Measurements from ENCODE around the gene ADAM10.

ADAM10 gene

GRCh38 chr15:58575045-58575786 is 174.3 kb downstream of the ADAM10 start:
- DNase-seq (ENCODE audit: low spot score), result no peak

GRCh38 chr15:58574631-58575030 is 174.9 kb downstream of the ADAM10 start:
- no peak for DNase-seq (ENCODE audit: low spot score)

- DNase-seq (ENCODE audit: low spot score), result no peak
Measured at GRCh38 chr15:58573270-58573669, 176.2 kb downstream of the ADAM10 start.

DNA sequence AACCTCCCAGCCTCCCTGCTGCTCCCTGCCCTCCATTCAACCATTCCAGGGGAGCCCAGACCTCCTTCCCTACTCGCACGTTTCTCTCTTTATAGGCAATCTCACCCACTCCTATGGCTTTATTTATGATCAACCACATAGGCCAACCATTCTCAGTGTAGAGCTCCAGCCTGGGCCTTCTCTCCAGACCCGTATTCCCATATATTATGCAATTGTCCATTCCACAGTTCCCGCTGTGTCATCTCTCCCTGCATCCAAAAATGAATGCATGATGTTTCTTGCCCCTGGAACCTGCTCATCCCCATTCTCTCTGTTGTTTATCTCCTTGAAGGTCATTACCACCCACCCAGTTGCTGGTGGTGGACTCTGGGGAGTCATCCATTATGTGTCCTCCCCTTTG is 177.0 kb downstream of the ADAM10 start:
- no peak for DNase-seq (ENCODE audit: low spot score)

GRCh38 chr15:58571491-58571890 is 178.0 kb downstream of the ADAM10 start:
- DNase-seq (ENCODE audit: low spot score), result no peak

DNA sequence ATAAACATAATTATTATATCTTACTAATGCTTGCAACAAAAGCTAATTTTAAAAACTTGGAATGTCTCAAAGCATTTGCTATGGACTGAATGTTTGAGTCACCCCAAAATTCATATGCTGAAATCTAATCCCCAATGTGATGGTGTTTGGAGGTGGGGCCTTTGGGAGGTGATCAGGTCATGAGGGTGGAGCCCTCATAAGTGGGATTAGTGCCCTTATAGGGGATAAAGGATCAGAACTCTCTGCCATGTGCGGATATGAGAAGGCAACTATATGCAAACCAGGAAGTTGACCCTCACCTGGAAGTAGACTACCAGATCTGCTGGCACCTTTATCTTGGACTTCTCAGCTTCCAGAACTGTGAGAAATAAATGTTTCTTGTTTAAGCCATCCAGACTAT is 180.1 kb downstream of the ADAM10 start:
- DNase-seq (ENCODE audit: low spot score), result no peak

- DNase-seq (ENCODE audit: low spot score), result no peak
Measured at GRCh38 chr15:58568157-58568571, 181.3 kb downstream of the ADAM10 start.

GRCh38 chr15:58566029-58566428 is 183.5 kb downstream of the ADAM10 start:
- DNase-seq (ENCODE audit: low spot score), result no peak

DNA sequence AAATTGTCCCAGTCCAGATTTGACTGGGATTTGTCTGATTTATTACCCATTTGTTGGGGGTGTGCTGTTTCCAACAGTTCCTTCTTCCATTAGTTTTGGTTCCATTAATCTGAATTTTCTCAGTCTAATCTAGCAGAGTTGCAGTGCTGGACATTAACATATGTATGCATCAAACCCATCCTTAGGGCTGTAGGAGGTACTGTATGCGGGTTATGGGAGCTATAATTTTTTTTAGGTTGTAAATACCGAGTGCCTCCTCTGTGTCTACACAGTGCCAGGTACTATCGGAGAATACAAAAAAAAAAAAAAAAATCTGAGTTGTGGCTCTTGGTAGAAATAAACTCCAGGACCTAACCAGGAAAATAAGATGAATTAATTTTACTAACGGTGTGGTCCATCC is 183.9 kb downstream of the ADAM10 start:
- DNase-seq (ENCODE audit: low spot score), result no peak

DNA sequence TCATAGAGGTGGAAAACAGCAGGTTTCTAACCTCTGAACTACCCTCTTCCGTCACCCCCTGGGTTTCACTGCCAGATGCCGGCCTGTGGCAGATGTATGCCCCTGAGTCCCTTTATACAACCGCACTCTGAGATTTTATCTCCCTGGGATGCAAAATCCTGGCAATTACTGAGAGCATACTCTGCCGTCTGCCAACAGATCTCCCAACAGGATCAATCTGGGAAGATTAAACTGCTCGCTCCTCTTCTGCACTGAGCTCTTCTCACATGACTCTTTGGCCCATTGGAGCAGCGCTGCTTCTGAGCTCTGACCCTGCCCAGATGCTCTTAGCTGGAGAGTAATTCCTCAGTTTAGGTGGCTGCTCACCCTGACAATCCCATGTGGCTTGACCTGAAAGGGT is 184.5 kb downstream of the ADAM10 start:
- no peak for DNase-seq (ENCODE audit: low spot score)

DNA sequence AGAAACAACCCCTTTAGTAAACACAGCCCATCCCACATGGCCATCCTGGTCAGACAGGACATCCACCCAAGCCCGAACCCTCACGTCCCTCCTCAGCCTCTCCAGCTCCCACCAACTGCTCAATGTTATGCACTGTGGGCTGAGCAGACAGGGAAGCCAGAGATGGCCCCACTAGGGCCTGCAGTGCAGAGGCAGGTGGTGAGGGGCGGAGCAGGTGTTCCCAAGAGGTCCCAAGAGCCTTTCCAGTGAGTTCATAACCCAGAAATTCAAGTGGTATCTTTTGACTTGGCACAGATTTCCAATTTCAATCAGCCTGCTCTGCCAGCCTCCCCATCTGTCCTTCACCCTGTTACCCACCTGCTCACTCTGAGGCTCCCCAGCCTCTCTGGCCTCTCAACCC is 187.4 kb downstream of the ADAM10 start:
- no peak for DNase-seq (ENCODE audit: low spot score)

DNA sequence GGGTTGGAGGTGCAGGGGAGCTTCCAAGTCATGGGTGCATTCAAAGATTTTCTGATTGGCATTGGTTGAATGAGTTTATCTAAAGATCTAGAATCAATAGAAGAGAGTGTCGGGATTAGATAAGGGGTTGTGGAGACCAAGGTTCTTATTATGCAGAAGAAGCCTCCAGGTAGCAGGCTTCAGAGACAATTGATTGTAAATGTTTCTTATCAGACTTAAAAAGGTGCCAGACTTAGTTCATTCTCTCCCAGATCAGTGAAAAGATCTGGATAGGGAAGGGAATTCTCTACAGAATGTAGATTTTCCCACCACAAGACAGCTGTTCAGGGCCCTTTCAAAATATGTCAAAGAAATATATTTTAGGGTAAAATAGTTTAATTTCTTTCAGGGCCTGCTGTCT is 188.2 kb downstream of the ADAM10 start:
- DNase-seq (ENCODE audit: low spot score), result no peak

GRCh38 chr15:58559904-58560588 is 189.5 kb downstream of the ADAM10 start:
- DNase-seq (ENCODE audit: low spot score), result no peak

- no peak for DNase-seq (ENCODE audit: low spot score)
Measured at GRCh38 chr15:58558777-58559176, 190.7 kb downstream of the ADAM10 start.

- no peak for DNase-seq (ENCODE audit: low spot score)
Measured at GRCh38 chr15:58556541-58556940, 193.0 kb downstream of the ADAM10 start.

- DNase-seq (ENCODE audit: low spot score), result no peak
Measured at GRCh38 chr15:58556028-58556361, 193.5 kb downstream of the ADAM10 start.

DNA sequence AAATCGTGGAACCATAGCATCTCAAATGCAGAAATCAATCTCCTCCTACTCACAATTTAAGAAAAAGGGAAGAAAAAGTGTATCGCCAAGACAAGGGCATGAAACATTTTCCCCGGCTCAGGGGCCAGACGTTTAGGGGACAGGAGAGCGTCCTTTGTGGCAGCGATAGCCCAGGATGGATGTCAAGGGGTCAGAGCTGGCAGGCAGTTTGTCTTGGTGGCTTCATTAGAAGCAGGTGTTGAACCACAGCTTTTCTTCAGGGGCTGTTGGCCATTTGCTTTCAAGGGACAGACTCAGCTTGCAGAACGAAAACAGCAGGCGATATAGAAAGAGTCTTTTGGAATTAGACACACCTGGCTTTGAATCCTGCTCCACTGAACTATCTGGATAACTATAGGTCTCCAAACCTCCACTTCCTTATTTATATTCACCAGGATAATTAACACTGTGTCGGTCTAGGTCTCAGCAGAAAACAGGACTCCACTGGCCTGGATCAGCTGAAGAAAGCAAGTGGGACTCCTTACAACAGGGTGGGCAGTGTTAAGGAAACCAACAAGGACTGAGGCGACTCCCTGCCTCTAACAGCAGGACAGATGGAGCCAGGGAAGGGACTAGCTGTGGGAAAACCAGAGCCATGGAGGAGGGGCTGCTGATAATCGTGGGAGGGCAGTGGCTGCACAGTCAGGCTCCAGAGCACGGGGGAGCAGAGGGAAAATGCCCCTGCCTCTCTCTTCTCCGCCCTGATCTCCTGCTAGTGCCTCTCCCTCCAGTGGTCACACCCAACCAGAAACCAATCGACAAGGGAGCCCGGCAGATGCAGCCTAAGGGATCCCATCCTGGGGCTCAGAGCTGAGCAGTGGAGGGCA is 194.1 kb downstream of the ADAM10 start:
- DNase-seq (ENCODE audit: low spot score), result peak; percentile 5

- no peak for DNase-seq (ENCODE audit: low spot score)
Measured at GRCh38 chr15:58554758-58555157, 194.7 kb downstream of the ADAM10 start.

GRCh38 chr15:58553365-58553918 is 196.1 kb downstream of the ADAM10 start:
- no peak for DNase-seq (ENCODE audit: low spot score)

- no peak for DNase-seq (ENCODE audit: low spot score)
Measured at GRCh38 chr15:58552505-58553364, 196.8 kb downstream of the ADAM10 start.

DNA sequence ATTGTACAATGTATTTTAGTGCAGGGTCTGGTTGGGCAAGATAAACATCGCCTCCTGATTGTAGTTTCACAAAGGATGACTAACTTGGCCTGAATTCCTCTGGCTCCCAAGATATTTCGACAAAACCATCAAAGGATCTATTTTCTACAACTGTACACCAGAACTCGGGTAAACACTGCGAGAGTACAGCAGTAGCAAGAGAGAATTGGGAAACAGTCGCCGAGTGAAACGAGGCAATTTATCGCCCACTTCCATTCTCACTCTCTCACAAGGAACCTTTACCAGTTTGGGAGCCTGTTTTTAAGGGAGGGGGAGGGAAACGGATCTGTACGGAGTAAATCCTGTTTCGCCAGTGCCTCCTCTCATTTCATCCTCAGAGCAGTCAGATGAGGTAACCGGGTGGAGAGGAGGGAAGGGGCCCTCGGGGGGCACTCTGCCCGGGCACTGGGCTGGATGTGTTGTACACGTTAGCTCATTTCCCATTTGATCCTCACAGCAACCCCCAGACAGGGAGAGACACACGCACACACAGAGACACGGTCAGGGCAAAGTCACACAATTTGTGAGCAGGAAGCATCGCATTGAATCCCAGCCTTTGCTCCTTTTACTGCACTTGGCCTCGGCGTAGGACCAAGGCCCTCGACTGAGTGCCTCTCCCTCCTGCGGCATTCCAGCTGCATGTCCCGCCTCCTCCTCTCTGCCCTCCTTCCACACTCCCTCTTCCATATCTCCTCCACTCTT is 197.6 kb downstream of the ADAM10 start:
- peak; percentile 74 for DNase-seq (ENCODE audit: low spot score)
